GM06990 (cell line): ENCODE results near the gene CLINT1.
A peak's percentile ranks its signal among the peaks of the same experiment; 100 is the strongest.

Experiments used
- DNase-seq: peaks from one replicate; pipeline ENCODE4 v3.0.0-alpha.2; 2011; ENCODE audit not compliant: insufficient read length; ENCODE audit errors: extremely low read depth
- H3K27me3 ChIP-seq: replicated peaks from 2 replicates; pipeline ENCODE4 v1.6.0; 2011; ENCODE audit warnings: low read length; ENCODE audit not compliant: control insufficient read depth, insufficient read depth
- H3K36me3 ChIP-seq: 2 replicates; pipeline ENCODE4 v1.5.1; 2011; ENCODE audit warnings: low read length; ENCODE audit not compliant: control insufficient read depth, insufficient read depth
- H3K4me3 ChIP-seq: replicated peaks from 2 replicates; pipeline ENCODE4 v1.5.1; 2011; ENCODE audit warnings: low read depth, mild to moderate bottlenecking, control low read depth, low read length
- CTCF ChIP-seq: IDR thresholded peaks from 2 replicates; pipeline ENCODE4 v1.5.1; 2011; ENCODE audit warnings: low read length, control low read depth, mild to moderate bottlenecking, inconsistent platforms; ENCODE audit not compliant: insufficient read depth, poor library complexity, severe bottlenecking

CLINT1 gene

GRCh38 chr5:157867751-157868387 lies 8.9 kb upstream of the CLINT1 start:
- TF ChIP-seq CTCF = no peak
- Histone ChIP-seq H3K27me3 (peaks cover 2% of the 10 kb centered on the region; the same call in 1 of the 2 replicates), H3K4me3 (no peak overlapping the region), H3K36me3 (no peaks in the 10 kb centered on the region)
- no peak for DNase-seq

GRCh38 chr5:157866536-157866935 lies 7.6 kb upstream of the CLINT1 start:
- H3K27me3 ChIP-seq = peaks cover 2% of the 10 kb centered on the region; the same call in 1 of the 2 replicates
- TF ChIP-seq CTCF = no peak
- DNase-seq = no peak
- H3K4me3 ChIP-seq = no peak overlapping the region
- H3K36me3 ChIP-seq = no peaks in the 10 kb centered on the region

DNA sequence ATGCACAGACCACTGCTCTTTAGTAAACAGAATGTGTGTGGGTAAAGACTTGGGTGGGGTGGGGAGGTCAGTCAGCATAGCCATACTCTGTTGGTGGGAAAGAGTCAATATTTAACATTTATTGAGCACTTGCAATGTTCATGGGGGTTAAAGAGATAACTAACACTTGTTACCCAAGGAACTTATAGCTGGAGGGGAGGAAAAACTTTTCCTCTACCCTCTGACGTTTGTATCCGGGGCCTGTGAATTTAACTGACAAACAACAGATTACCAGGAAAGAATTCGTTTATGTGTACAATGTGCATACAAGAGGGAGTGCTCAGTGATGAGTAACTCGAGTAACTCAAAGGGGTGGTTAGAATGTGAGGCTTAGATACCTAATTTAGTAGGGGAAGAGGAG lies 6.8 kb upstream of the CLINT1 start:
- no peak for TF ChIP-seq CTCF
- Histone ChIP-seq H3K4me3 (no peak overlapping the region), H3K27me3 (peaks cover 2% of the 10 kb centered on the region; the same call in 1 of the 2 replicates), H3K36me3 (no peaks in the 10 kb centered on the region)
- no peak for DNase-seq

DNA sequence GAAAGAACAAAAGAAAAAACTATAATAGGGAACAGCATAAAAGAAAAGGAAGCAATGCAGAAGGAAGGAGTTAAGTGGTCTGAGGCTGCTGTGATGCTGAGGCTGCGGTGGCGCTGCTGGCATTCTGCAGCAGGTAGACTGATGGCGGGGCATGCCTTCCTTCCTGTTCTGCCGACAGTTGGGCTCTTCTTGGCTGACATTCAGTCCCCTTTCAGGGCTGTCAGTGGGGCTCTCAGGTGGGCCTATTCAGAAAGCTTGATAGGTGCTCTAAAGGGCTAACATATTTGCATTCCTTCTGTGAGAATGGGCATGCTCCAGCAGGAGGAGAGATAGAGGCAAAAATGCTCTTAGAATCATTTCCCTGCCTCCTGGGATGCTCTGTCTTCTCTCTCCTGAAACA lies 5.1 kb upstream of the CLINT1 start:
- Histone ChIP-seq H3K27me3 (peaks cover 2% of the 10 kb centered on the region; the same call in 1 of the 2 replicates), H3K36me3 (no peaks in the 10 kb centered on the region), H3K4me3 (no peak overlapping the region)
- TF ChIP-seq CTCF = no peak
- no peak for DNase-seq

GRCh38 chr5:157862183-157862851 lies 3.4 kb upstream of the CLINT1 start:
- peaks cover 2% of the 10 kb centered on the region; the same call in 1 of the 2 replicates for H3K27me3 ChIP-seq
- H3K36me3 ChIP-seq = no peaks in the 10 kb centered on the region
- 0 out of 2 replicates have a peak overlapping the region, but pooled peaks have one; percentile 7 for H3K4me3 ChIP-seq
- DNase-seq = peak; percentile 38
- no peak for TF ChIP-seq CTCF
